Astrocyte (in vitro differentiated cells and primary cell): ENCODE data around the gene BLZF1.

Experiments
- CTCF ChIP-seq: IDR thresholded peaks from 2 replicates; pipeline ENCODE4 v1.5.1; 2011; ENCODE audit warnings: low read depth, mild to moderate bottlenecking, inconsistent platforms, low read length, moderate library complexity; ENCODE audit not compliant: insufficient read depth
- EZH2 ChIP-seq: IDR thresholded peaks from 2 replicates; pipeline ENCODE4 v1.6.1; 2012; ENCODE audit warnings: mild to moderate bottlenecking, low read length, inconsistent platforms; ENCODE audit not compliant: insufficient read depth

- no peak for TF ChIP-seq CTCF
- TF ChIP-seq EZH2: no peak
These were observed 59.2 kb downstream of the BLZF1 start, which contains the start of gene CCDC181 for GRCh38 chr1:169427081-169427641.
